ENCODE results near the gene ITGA2.
"Not testable (repeated sequence)": the region's sequence is repeated elsewhere in the genome, so short reads cannot be mapped to it uniquely, and the experiment has no call there.

ITGA2 gene

DNA sequence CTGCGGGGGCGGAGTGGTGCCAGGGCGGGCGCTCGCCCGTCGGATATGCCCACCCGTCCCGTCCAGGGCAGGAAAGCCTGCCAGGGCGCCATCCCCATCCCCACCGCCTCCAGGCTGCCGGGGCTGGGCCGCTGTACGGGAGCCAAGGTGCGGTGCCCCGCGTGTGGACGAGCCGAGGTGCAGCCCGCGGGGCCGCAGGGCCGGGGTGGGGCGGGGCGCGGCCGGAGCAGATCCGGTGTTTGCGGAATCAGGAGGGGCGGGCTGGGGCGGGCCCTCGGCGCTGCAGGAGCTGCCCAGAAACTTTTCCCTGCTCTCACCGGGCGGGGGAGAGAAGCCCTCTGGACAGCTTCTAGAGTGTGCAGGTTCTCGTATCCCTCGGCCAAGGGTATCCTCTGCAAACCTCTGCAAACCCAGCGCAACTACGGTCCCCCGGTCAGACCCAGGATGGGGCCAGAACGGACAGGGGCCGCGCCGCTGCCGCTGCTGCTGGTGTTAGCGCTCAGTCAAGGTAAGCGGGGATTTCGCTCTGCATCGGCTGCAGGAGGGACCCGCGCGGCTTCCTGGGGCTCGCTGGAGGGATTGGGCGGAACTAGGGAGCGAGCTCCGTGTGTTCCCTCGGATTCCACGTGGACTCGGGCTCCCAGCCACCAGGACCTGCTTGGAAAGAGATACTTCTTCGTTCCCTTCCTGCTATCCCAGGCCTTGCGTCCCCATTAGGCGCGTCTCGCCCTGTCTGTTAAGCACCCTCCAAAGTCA is at the start of gene ITGA2:
Gene ITGA2 (plus strand): TSS at position 328 of the 756 bp plus-strand sequence. CDS start 117 bp downstream, at position 445.
- peak; percentile 74 for DNase-seq

DNA sequence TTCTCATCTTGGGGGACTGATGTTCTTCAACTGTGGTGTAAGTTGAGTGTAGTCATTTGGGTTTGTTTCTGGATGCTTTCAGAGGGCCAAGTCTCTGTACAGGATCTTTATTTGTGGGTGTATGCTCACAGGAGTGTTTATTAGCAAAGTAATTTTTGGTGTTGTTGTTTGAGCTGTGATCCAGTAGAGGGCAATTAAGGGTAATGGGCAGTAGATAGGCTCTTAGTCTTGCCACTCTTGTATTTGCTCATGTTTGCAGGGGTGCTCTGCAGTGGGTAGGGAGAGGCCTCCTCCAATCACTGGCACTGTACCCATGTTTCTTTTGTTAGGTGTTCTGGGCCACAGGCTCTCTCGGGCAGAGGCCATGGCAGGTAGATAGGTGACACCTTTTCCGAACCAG is 45.9 kb upstream of the ITGA2 start:
- DNase-seq: no peak

DNA sequence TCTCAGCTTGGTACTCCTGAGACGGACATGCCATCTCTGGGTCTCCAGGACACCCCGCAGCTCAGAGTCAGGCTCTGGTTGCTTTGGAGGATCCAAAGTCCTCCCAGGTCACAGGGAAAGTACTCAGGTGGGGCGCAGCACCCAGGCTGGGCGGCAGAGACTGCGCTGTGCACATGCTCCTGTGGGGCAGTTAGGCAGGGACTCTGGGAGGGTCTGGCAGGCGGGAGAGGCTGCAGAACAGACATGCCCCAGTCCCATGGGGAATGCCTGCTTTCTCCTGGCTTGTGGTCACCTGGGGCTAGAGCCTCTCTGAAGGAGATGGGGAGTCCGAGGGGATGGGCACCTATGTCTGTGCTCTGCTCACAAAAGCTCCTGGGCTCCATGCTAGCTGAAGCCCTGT is 45.3 kb upstream of the ITGA2 start:
- DNase-seq: no peak

DNA sequence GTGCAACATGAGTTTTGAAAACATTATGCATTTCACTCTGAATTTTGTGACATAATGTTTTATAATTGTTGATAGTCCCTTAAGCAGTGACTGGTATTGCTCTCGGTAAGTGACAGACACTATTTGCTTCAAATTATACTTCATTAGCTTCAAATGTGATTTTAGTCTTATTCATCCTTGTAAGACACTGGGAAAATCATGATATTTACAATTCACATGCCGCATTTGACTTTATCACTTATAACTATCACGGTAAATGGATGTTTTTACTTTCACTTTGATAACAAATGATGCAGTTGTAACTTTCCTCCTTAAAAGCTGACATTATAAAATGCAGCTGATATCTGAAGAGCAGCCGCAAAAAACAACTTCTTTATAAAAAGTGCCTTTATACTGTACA is 44.1 kb upstream of the ITGA2 start:
- DNase-seq: no peak

DNA sequence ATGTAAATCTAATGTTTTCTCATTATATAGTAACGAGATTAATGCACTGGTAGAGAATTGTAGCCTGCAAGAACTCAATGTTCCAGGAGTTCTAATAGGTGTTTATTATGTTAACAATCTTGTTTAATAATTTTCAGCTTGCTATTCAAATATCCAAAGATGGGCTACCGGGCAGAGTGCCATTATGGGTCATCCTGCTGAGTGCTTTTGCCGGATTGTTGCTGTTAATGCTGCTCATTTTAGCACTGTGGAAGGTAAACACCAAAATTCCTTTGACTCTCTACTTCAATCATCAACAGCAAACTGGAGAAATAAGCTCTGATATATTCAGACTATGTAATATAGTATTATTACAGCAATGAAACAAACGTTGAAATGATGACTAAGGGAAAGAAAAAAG is 41.9 kb upstream of the ITGA2 start:
- DNase-seq: no peak

DNA sequence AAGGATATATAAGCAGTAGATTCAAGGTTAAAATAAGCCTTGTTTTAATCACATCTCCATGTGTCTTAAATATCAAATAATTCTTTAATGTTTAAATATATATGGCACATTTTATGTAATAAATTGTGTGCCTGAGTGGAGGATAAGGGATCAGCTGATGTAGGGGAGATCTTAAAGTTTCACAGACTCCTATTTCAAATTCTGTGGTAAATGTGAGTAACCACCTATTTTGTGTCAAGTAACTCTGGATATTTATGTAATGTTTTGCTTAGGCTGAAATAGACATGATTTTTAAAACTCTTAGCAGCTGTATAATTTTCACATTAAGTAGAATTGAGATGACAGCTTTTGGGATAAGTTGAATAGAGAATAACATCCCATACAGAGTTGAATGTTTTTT is 41.3 kb upstream of the ITGA2 start:
- no peak for DNase-seq

DNA sequence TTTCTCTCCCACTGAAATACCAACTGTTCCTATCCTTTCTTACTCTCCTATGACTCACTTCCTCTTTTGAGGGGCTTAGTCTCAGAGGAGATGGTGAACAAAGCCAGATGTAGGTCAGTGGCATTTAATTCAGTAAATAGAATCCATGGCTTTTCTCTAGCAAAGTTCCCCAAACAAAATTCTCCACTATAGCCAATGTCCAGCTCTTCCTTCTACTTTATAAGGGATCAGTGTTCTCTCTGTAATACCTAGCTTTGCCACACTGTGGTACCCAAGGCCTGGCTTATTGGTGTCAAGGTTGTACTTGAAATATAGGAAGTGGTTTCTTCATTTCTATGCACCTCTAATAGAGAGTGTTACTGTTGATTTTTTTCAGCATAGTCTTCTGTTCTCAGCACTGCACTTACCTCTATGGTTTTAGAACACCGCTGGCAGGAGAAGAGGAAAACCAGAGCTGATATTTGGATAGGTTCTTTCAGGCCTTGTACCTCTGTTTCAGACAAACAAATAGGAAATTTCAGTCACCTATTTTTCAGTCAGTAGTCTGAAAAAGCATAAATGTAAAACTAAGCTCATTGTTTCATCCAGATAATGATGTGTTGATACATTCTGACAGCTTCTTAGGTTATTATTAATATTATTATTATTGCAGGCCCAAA is 40.6 kb upstream of the ITGA2 start:
- DNase-seq: peak; percentile 81

DNA sequence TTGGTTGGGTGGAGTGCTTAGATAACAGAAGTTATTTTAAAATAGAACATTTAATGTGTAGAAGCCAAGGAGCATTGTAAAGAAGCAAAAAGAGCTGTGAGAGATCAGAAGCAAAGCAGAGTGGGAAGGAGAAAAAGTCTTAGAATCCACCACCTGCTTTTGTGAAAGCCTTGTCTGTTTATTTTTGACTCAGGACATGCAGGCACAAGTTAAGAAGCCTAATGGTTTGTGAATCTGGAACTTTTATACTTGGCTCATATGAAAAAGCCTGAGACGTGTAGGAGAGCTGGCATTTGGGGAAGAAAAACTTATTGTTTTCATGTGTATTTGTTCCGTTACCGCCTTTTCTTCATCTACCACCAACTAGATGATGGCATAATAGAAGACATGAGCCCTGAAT is 38.5 kb upstream of the ITGA2 start:
- DNase-seq: no peak

DNA sequence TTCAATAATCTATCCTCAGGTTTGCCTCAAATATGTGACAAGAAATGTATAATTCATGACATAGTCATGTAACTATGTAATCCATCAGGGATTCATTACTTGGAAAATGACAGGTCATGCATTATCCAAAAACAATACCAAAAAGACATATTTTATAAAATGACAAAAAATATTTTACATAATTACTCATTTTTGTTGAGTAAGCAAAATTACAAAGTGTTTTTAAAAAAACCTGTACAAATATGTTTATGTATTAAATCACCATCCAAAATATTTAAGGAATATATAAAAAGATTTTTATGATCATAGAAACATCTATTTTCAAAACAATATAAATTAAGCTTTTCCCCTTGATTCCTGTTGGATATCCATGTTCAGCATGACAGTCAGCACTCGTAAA is 36.7 kb upstream of the ITGA2 start:
- DNase-seq: no peak

DNA sequence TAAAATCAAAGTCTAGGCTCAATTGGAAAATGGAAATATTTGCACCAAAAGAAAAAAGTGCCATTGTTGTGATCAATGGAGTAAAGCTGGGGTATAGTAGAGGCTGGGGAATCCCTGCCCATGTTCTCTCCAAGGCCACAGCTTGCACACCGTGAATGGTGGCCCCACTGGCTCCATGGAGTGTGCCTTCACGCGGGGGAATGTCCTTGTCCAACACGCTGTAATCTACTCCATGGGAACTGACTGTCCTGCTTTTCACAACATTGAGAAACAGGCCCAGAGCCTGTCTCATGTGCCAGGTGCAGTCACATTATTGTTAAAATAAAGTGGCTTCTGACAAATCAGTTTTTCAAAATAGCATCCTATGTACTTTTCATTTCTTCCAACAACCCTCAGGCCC is 33.1 kb upstream of the ITGA2 start:
- no peak for DNase-seq

DNA sequence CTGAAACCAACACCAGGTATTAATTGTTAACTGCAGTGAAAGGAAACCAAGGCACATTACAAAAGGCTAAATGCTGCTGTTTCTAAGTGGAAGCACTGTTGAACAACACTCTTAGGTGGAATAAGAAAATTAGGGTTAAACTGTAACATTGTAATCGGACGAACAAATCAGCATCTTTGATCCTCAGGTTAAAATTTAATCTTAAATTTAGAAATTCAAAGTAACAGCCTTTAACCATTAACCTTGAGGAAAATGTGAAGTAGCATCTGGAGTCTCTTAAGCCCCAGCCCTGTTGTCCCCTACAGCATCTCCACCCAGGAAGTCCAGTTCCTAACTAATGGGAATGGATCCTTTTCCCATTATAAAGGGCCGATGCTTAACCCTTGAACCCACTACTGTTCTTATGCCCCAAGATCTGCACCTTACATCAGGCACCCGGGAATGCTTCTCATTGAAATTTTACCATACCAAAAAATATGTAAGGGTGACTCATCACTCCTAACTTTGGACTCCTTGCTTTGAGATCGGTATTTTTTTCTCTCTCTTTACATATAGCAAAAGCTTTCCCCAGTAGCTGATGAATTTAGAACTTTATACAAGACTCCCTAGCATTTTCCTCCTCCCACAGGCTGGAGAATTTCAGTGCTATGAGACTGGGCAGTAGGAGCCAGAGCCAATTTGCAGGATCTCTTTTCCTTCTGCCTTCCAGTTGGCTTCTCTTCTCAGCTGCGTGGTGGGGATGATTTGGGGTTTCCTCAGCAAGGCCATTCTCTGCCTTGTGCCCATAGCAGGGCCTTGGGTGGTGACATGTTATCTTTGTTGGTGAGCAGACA is 32.0 kb upstream of the ITGA2 start:
- DNase-seq: no peak

DNA sequence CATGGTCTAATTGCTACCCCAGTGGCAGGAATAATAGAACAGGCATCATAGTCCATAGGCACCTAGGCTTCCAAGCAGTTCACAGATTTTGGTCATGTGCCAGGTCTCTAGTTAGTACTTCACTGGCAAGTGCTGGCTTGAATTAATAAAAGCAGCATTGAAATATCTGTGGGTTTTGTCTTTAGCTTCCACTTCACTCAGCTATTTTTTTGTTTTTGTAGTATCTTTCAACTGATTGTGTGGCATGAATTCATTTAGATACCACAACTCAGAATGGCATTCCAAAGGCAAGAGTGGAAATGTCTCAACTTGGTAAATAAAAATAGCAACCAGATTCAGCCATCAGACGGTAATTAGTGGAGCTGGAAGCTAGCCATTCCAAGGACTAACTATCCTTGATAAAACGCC is 27.9 kb upstream of the ITGA2 start:
- no peak for DNase-seq

DNA sequence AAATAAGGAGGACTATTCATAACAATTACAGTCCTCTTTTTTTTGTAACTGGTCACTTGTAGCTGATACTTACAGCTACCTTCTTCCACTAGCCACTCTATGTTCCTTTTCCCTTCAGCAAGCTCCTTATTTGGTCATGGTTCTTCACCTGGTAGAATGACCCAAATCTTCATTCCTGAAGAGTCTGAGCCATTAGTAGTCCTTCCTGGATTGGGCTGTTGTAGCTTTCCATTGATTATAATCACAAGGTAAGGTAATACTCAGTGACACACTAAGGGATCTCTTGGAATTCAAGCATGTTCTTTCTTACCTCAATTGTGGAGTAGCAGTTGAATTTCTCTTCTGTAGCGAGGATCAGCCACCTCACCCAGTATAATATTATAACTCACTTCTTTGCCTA is 25.5 kb upstream of the ITGA2 start:
- DNase-seq: no peak

DNA sequence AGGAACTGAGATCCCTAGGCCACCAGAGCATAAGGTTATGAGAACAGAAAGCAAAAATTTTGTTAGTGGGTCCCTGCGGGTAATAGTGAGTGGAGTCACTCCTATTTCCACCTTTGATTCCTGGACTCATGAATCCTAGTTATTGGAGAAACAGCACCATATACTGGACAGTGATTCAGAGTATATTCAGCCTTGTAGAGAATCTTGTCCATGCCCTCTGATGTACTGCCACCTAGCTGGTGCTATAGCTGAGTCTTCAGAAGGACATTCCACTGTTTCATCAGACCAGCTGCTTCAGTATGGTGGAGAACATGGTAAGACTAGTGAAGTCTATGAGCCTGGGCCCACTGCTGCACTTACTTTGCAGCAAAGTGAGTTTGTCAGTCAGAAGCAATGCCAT is 25.0 kb upstream of the ITGA2 start:
- no peak for DNase-seq

DNA sequence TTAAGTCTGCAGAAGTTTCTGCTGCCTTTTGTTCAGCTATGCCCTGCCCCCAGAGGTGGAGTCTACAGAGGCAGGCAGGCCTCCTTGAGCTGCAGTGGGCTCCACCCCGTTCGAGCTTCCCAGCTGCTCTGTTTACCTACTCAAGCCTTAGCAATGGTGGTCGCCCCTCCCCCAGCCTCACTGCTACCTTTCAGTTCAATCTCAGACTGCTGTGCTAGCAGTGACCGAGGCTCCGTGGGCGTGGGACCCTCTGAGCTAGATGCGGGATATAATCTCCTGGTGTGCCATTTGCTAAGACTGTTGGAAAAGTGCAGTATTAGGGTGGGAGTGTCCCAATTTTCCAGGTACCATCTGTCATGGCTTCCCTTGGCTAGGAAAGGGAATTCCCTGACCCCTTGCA is 13.0 kb upstream of the ITGA2 start:
- not testable (repeated sequence) for DNase-seq

DNA sequence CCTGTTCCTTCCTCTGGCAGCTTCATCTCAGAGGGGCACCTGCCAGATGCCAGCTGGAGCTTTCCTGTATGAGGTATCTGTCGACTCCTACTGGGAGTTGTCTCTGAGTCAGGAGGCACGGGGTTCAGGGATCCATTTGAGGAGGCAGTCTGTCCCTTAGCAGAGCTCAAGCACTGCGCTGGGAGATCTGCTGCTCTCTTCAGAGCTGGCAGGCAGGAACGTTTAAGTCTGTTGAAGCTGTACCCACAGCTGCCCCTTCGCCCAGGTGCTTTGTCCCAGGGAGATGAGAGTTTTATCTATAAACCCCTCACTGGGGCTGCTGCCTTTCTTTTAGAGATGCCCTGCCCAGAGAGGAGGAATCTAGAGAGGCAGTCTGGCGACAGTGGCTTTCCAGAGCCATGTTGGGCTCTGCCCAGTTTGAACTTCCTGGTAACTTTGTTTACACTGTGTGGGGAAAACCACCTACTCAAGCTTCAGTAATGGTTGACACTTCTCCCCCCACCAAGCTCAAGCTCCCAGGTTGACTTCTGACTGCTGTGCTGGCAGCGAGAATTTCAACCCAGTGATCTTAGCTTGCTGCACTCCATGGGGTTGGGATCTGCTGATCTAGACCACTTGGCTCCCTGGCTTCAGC is 11.8 kb upstream of the ITGA2 start:
- no peak for DNase-seq

DNA sequence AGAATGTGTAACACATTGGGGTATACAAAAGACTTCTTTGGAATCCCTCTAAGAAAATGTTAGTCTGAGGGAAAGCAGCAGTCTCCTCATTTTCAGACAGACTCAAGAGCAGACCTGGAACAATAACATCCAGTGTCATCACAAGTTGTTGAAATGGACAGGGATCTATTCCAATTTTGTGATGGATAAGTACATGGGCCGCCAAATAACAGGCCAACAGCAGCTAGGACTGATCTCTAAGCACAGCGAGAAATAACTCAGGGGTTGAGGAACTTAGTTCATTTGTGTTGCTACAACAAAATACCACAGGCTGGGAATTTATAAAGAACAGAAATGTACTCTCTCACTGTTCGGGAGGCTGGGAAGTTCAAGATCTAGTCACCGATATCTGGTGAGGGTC is 7.6 kb upstream of the ITGA2 start:
- DNase-seq: no peak

DNA sequence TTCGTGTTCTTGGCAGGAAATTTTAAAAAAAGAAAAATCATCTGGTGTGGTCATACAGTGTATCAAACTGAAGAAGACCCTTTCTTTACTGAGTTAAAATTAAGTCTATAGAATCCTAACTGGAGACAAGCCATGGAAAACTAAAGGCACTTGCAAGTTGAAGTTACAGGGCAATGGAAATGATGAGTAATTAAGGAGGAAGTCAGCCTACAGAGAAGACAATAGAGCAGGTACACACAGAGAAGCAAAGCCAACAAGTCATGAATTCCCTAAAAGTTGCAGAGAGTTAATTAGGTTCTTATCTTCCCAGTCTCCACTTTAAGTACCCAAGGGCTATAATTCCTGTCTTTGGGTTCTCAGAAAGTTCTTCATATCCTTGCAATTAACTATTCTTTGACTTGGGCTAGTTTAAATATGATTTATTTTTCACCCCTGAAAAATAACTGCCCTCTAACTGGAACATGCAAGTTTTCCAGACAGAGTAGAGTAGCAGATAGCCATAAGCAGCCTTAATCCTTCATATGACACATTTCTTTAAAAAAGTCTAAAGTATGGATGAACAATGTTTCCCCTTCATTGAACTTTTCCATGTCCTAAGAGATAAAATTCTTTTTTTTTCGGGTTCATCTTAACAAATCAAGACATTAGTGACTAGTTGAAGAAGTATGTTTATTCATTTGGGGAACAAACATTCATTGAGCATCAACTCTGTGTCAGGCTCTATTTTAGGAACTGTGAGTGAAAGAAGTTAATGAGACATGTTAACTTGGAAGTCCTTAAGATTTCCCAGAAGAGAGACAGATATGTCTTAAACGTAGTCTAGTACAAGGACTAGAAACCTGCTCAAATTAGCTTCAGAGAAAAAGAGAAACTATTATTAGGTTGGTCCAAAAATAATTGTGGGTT is 5.2 kb upstream of the ITGA2 start:
- no peak for DNase-seq

DNA sequence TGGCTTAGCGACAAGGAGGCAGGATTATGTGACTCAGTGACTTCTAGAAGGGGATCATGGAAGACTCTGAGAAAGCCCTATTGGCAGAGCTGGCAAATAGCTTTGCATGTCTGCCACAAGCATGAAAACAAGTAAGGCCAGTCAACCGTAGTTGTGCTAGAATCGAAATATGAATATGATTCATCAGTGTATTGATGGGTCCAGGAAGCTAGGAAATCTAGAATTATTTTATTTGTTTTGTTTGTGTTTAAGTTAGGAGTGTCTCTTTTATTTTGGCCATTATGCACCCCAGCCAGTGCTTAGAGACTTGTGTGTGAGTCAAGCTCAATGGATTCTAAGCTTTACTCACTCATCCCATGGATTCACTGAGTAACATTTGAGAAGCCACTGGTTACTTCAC is 3.8 kb upstream of the ITGA2 start:
- no peak for DNase-seq

DNA sequence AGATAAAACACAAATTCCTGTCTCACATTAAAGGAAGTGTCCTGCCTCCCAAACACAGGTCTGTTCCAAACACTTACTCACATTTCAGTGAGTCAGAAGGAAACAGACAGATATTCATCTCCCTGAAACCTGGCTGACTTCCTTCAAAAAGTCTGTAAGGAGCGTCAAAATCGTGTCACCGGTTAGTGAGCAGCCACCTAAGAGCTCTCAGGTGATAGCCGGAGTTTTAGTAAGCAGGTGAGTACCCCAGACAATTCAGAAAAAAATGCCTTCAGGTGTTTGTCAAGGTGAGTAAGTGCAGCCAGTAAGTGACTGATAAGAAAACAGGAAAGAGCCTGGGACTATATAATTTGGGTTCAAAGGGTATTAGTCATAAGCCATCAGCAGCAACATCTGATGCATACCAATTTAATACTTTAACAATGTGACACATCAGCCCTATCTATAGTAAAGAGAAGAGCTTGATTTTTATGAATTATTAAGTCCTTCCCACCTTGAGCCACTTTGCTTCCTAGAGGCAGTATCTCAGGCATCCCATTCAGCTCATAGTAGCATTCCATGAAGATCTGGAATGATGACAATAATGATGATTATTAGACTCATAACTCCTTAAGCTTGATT is 1.3 kb upstream of the ITGA2 start:
- no peak for DNase-seq

DNA sequence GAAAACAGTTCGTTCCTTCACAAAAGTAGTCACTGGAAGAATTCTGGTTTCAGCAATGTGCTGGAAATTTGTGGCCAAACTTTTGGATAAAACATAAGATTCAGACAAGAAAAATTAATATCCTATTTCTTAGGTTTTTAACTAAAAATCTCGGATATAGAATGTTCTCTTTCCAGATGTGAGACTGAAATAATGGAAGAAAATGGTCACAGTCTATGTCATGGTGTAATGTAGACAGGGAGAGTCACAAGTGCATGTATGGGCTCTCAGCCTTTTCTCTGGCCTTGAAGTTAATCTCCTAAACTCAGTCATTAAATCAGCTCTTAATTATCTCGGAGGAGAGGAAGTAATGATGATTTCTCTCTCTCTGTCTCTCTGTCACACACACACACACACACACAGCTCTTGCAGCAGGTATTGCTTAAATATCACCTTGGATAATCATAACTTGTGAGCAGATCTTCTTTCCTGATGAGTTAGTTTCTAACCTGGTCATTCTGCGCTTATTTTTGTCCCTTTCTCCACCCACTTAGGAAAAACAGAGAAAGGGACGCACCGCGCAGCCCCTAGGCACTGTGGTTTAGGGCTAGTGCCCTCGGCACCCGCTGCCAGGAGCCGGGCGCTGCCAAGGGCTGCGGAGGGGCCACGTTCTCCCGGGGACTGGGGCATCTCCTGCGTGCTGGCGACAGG is 672 bp upstream of the ITGA2 start:
- no peak for DNase-seq
